HG03354 (cell line): ENCODE measurements around the gene SEZ6.
"Not testable (repeated sequence)": the region's sequence is repeated elsewhere in the genome, so short reads cannot be mapped to it uniquely, and the experiment has no call there.

Experiments
- ATAC-seq: cut with Tn5 transposase; IDR thresholded peaks from one replicate; pipeline ENCODE4 v1.9.1; 2021; ENCODE audit warnings: mild to moderate bottlenecking; ENCODE audit not compliant: unreplicated experiment, poor library complexity, severe bottlenecking

SEZ6 gene

GRCh38 chr17:28947639-28948038, 58.2 kb downstream of the SEZ6 start:
- ATAC-seq, result no peak

GRCh38 chr17:28946239-28946638, 59.6 kb downstream of the SEZ6 start:
- no peak for ATAC-seq

GRCh38 chr17:28944862-28945741, 60.7 kb downstream of the SEZ6 start:
- ATAC-seq, result no peak

- no peak for ATAC-seq
These were observed 61.5 kb downstream of the SEZ6 start for GRCh38 chr17:28944343-28944742.

GRCh38 chr17:28942925-28943324, 62.9 kb downstream of the SEZ6 start:
- ATAC-seq, result no peak

- no peak for ATAC-seq
These were observed 64.6 kb downstream of the SEZ6 start for GRCh38 chr17:28941251-28941650.

GRCh38 chr17:28940675-28941074, 65.2 kb downstream of the SEZ6 start:
- ATAC-seq, result no peak

- ATAC-seq, result no peak
These were observed 65.7 kb downstream of the SEZ6 start for GRCh38 chr17:28940142-28940541.

GRCh38 chr17:28938552-28938951, 67.3 kb downstream of the SEZ6 start:
- ATAC-seq, result no peak

- ATAC-seq, result no peak
These were observed 68.6 kb downstream of the SEZ6 start for GRCh38 chr17:28937044-28937729.

- no peak for ATAC-seq
These were observed 69.9 kb downstream of the SEZ6 start for GRCh38 chr17:28935744-28936460.

- ATAC-seq, result not testable (repeated sequence)
These were observed 71.3 kb downstream of the SEZ6 start for GRCh38 chr17:28934508-28934907.

- ATAC-seq, result no peak
These were observed 76.0 kb downstream of the SEZ6 start for GRCh38 chr17:28929787-28930186.

GRCh38 chr17:28928061-28928460, 77.8 kb downstream of the SEZ6 start:
- ATAC-seq, result no peak

GRCh38 chr17:28926786-28927185, 79.0 kb downstream of the SEZ6 start:
- ATAC-seq, result no peak

GRCh38 chr17:28926366-28926765, 79.5 kb downstream of the SEZ6 start:
- ATAC-seq, result no peak

- no peak for ATAC-seq
These were observed 79.9 kb downstream of the SEZ6 start for GRCh38 chr17:28925912-28926365.

GRCh38 chr17:28920201-28920600, 85.6 kb downstream of the SEZ6 start:
- ATAC-seq, result no peak

GRCh38 chr17:28918295-28918694, 87.5 kb downstream of the SEZ6 start:
- ATAC-seq, result no peak

- no peak for ATAC-seq
These were observed 88.4 kb downstream of the SEZ6 start for GRCh38 chr17:28917465-28917864.
